ENCODE results near the gene CYTIP. TPM values are rescaled to one million over a fixed set of nuclear protein-coding genes. Genes with fewer than 3 reads are reported as not detected.

The CYTIP gene
- total RNA-seq (2021; ENCODE audit: unreplicated experiment) (0.57 TPM), Bru-seq, nascent RNA (percentile 22 among the genes with signal in this experiment), BruChase-seq, experiment 1, labeled RNA remaining after a 2-hour chase (percentile 23 among the genes with signal in this experiment), BruChase-seq, experiment 2, labeled RNA remaining after a 6-hour chase (percentile 31 among the genes with signal in this experiment)
- not detected for polyA plus RNA-seq (2012; ENCODE audit: insufficient read length)
- long read RNA-seq = 0 reads

GRCh38 chr2:157443795-157444640 is at the start of gene CYTIP:
Gene CYTIP, minus strand, starts transcription at chr2:157444089. Its CDS starts 69 bp downstream, at chr2:157444020.
- Histone ChIP-seq H3K4me3 (ENCODE audit: low read depth in 2 of 2, low read length in 2 of 2) (no peak within 1 kb of the TSS), H3K27ac (ENCODE audit: low read length) (no peak within 1 kb of the TSS), H3K36me3 (ENCODE audit: control insufficient read depth, insufficient read depth, low read length) (no peaks in the 10 kb centered on the region), H3K27me3 (ENCODE audit: control insufficient read depth, insufficient read depth, low read length) (no peaks in the 10 kb centered on the region; the same call in 1 of the 2 replicates), H3K9me3 (ENCODE audit: control insufficient read depth, insufficient read depth, low read depth, low read length) (no peaks in the 10 kb centered on the region), H3K4me1 (ENCODE audit: control insufficient read depth, insufficient read depth, low read length) (no peaks in the 10 kb centered on the region)
- ChIA-PET CTCF (no interaction called here), POLR2A (no interaction called here)
- DNase-seq (ENCODE audit: low read depth, low spot score) (no peak), ATAC-seq (no peak)
- no TSS peak for BruUV-seq (replicated peaks)
- in situ Hi-C loops (cut with HindIII; ENCODE audit: low pct_unique_long_range_greater_than_20kb, low sequenced_read_pairs) = no loop called here
- intact Hi-C loops (cut with micrococcal nuclease; ENCODE audit: unreplicated experiment) = no loop called here
- TF ChIP-seq TCF7L2 (IDR thresholded peaks at IDR 0.05; ENCODE audit: low read depth, low read length) (no peak), CTCF (IDR thresholded peaks at IDR 0.05) (no peak), REST (IDR thresholded peaks at IDR 0.05; ENCODE audit: insufficient read depth in 1 of 2, low read depth in 2 of 2, low read length in 1 of 2) (no peak), POLR2AphosphoS5 (IDR thresholded peaks at IDR 0.05; ENCODE audit: low read depth, low read length) (no peak), SIN3A (IDR thresholded peaks at IDR 0.05; ENCODE audit: borderline replicate concordance, insufficient read depth, low read depth, low read length) (no peak)

- in situ Hi-C loops (cut with HindIII; ENCODE audit: low pct_unique_long_range_greater_than_20kb, low sequenced_read_pairs) (no loop called here), intact Hi-C loops (cut with micrococcal nuclease; ENCODE audit: unreplicated experiment) (loop anchor here (5.0 to 10.0 kb wide), 4 partner anchors 103 to 1253 kb away; partner anchors contain the start of gene ACVR1C)
- no peaks in the 10 kb centered on the region for H3K4me1 ChIP-seq (ENCODE audit: control insufficient read depth, insufficient read depth, low read length)
- H3K9me3 ChIP-seq (ENCODE audit: control insufficient read depth, insufficient read depth, low read depth, low read length) = no peaks in the 10 kb centered on the region
- no peaks in the 10 kb centered on the region; the same call in 1 of the 2 replicates for H3K36me3 ChIP-seq (ENCODE audit: control insufficient read depth, insufficient read depth, low read length)
- ChIA-PET CTCF (no interaction called here), POLR2A (no interaction called here)
- no TSS peak for BruUV-seq (replicated peaks)
- TF ChIP-seq SIN3A (IDR thresholded peaks at IDR 0.05; ENCODE audit: borderline replicate concordance, insufficient read depth, low read depth, low read length) (no peak), CTCF (IDR thresholded peaks at IDR 0.05) (peak; percentile 87)
- H3K27me3 ChIP-seq (ENCODE audit: control insufficient read depth, insufficient read depth, low read length) = peaks cover 8% of the 10 kb centered on the region; the same call in 1 of the 2 replicates
- no peak overlapping the region for H3K27ac ChIP-seq (ENCODE audit: low read length)
- no peak overlapping the region for H3K4me3 ChIP-seq (ENCODE audit: low read depth in 2 of 2, low read length in 2 of 2)
- DNase-seq (ENCODE audit: low read depth, low spot score) (peak; percentile 53), ATAC-seq (peak; percentile 92)
Measured at GRCh38 chr2:157492189-157492773, 48.4 kb upstream of the CYTIP start.

Data from Panc1 (cell line).